Sigmoid colon (tissue), 4 donors: Measurements from ENCODE around the gene CPS1.

Experiments
- CTCF ChIP-seq, 4 experiments: fragments of 450-650 bp in 3 of 4; fragments of 200-600 bp in 1 of 4; IDR thresholded peaks; one replicate each; pipeline ENCODE4 v1.5.1; 2016 to 2019; ENCODE audit warnings: antibody characterized with exemption in 4 of 4, mild to moderate bottlenecking in 3 of 4, moderate library complexity in 2 of 4
- EP300 ChIP-seq, 4 donors: sonication (generic); formaldehyde crosslinking; IDR thresholded peaks; one replicate each; pipeline ENCODE4 v1.6.1; 2017; ENCODE audit warnings: antibody characterized with exemption in 4 of 4
- POLR2A ChIP-seq, 2 donors: fragments of 450-650 bp; IDR thresholded peaks; one replicate each; pipeline ENCODE4 v1.6.1; 2016; ENCODE audit warnings: antibody characterized with exemption in 2 of 2, mild to moderate bottlenecking in 2 of 2, moderate library complexity in 2 of 2
- POLR2AphosphoS5 ChIP-seq, 4 donors: sonication (generic); formaldehyde crosslinking; IDR thresholded peaks; one replicate each; pipeline ENCODE4 v1.6.1; 2017; ENCODE audit warnings: antibody characterized with exemption in 4 of 4

DNA sequence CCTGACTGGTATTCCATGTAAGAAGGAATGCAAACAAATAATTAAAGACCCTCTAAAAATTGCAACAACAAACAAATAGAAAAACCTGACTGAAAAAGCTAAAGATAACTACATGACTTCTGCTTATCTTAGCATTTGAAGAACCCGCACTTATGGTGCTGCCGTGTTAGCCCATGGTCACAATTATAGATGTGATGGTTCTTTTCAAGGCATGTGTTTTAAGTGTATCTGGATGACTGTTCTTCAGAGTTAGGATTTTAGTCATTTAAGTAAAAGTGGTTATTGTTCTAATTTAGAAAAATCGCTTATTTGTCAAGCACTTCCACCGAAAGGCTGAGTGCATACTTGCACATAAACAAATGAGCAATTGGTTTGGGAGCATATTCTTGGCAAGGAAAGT is 77.3 kb downstream of the CPS1 start:
- no peak for TF ChIP-seq EP300 (IDR thresholded peaks at IDR 0.05)
- TF ChIP-seq CTCF (IDR thresholded peaks at IDR 0.05): no peak
- TF ChIP-seq POLR2AphosphoS5 (IDR thresholded peaks at IDR 0.05): no peak
- no peak for TF ChIP-seq POLR2A (IDR thresholded peaks at IDR 0.05)
